HPDE6-E6E7 (cell line): ENCODE data around the gene SEMA4D.

Experiments used
- DNase-seq: peaks from one replicate; pipeline ENCODE4 v3.0.0; 2011; ENCODE audit warnings: missing footprints; ENCODE audit errors: extremely low spot score

The SEMA4D gene

GRCh38 chr9:89466451-89467277, 31.2 kb downstream of the SEMA4D start:
- DNase-seq = no peak

GRCh38 chr9:89465726-89466308, 32.1 kb downstream of the SEMA4D start:
- no peak for DNase-seq

GRCh38 chr9:89465001-89465451, 32.9 kb downstream of the SEMA4D start:
- DNase-seq = no peak

- no peak for DNase-seq
Measured at GRCh38 chr9:89464300-89464901, 33.5 kb downstream of the SEMA4D start.

- DNase-seq = no peak
Measured at GRCh38 chr9:89462817-89463683, 34.9 kb downstream of the SEMA4D start.

- no peak for DNase-seq
Measured at GRCh38 chr9:89462199-89462598, 35.7 kb downstream of the SEMA4D start.

- DNase-seq = no peak
Measured at GRCh38 chr9:89461265-89461664, 36.6 kb downstream of the SEMA4D start.

- DNase-seq = no peak
Measured at GRCh38 chr9:89460551-89460950, 37.4 kb downstream of the SEMA4D start.

GRCh38 chr9:89458768-89459496, 39.0 kb downstream of the SEMA4D start:
- DNase-seq = no peak

- no peak for DNase-seq
Measured at GRCh38 chr9:89457376-89457855, 40.5 kb downstream of the SEMA4D start.

- DNase-seq = no peak
Measured at GRCh38 chr9:89455356-89455824, 42.5 kb downstream of the SEMA4D start.

- no peak for DNase-seq
Measured at GRCh38 chr9:89454498-89455355, 43.2 kb downstream of the SEMA4D start.

GRCh38 chr9:89453452-89453851, 44.5 kb downstream of the SEMA4D start:
- no peak for DNase-seq

GRCh38 chr9:89452561-89452960, 45.4 kb downstream of the SEMA4D start:
- DNase-seq = no peak

- DNase-seq = no peak
Measured at GRCh38 chr9:89450213-89450612, 47.7 kb downstream of the SEMA4D start.

- no peak for DNase-seq
Measured at GRCh38 chr9:89449261-89449671, 48.6 kb downstream of the SEMA4D start.

GRCh38 chr9:89448821-89449220, 49.1 kb downstream of the SEMA4D start:
- DNase-seq = no peak

- no peak for DNase-seq
Measured at GRCh38 chr9:89448381-89448780, 49.5 kb downstream of the SEMA4D start.

GRCh38 chr9:89447416-89447815, 50.5 kb downstream of the SEMA4D start:
- no peak for DNase-seq

GRCh38 chr9:89446961-89447310, 51.0 kb downstream of the SEMA4D start:
- no peak for DNase-seq
